Measurements from ENCODE around the gene MOCS2. TPM values are rescaled to one million over a fixed set of nuclear protein-coding genes. Genes with fewer than 3 reads are reported as not detected.

The MOCS2 gene
- total and polyA plus RNA-seq, 2 of the 8 experiments (the other 6 are each of a cell fraction or from before 2014, with no cell fraction given) = 6.7 to 16.1 TPM

- no peak for TF ChIP-seq USF2 (IDR thresholded peaks at IDR 0.05; ENCODE audit: low read length)
- TF ChIP-seq CTBP2 (IDR thresholded peaks at IDR 0.05; ENCODE audit: borderline replicate concordance, insufficient read depth, insufficient read length, low read length) = no peak
- TF ChIP-seq CEBPB (IDR thresholded peaks at IDR 0.05; ENCODE audit: low read depth, low read length) = no peak
- TF ChIP-seq BCL11A (IDR thresholded peaks at IDR 0.05; ENCODE audit: low read depth in 2 of 2, low read length in 2 of 2) = no peak
- TF ChIP-seq YY1 (IDR thresholded peaks at IDR 0.05; ENCODE audit: low read depth, low read length) = no peak
Observed at GRCh38 chr5:53116597-53116996, 7.0 kb upstream of the MOCS2 start (continued).
